T-cell (primary cell): ENCODE results near the gene CXCR4. TPM values are rescaled to one million over a fixed set of nuclear protein-coding genes. Genes with fewer than 3 reads are reported as not detected.
A peak's percentile ranks its signal among the peaks of the same experiment; 100 is the strongest.

ENCODE experiments used
- ATAC-seq, 4 experiments: fragments of 200-7000 bp in 3 of 4; fragments of 150-1000 bp in 1 of 4; cut with Tn5 transposase; replicated peaks in 1 of 4; 1 replicate in 3 of 4; 2 replicates in 1 of 4; pipeline ENCODE4 v1.10.0; 2021; ENCODE audit warnings: moderate library complexity in 3 of 4, mild to moderate bottlenecking in 2 of 4, moderate number of reproducible peaks in 1 of 4
- CTCF ChIA-PET, 2 donors: fragments of 300-600 bp; sonication (Branson Sonifier 250); formaldehyde crosslinking; loops; one replicate each; lab custom pipeline; 2022; ENCODE audit warnings: antibody characterized with exemption in 2 of 2; lab: Charles Lee
- POLR2A ChIA-PET, 2 donors: fragments of 300-600 bp; sonication (Branson Sonifier 250); formaldehyde crosslinking; loops; one replicate each; lab custom pipeline; 2022; ENCODE audit warnings: antibody characterized with exemption in 2 of 2; lab: Charles Lee
- DNase-seq, 35 experiments: peaks; one replicate each; pipeline versions ENCODE4 v3.0.0 to v3.0.0-alpha.2; 2013 to 2023
- H3K27ac ChIP-seq: one replicate; pipeline ENCODE4 v1.5.1; 2013; ENCODE audit warnings: low read length
- H3K27me3 ChIP-seq, 2 experiments: replicated peaks in 1 of 2; 1 replicate in 1 of 2; 2 replicates in 1 of 2; pipeline versions ENCODE4 v1.6.1 to v1.7.0; 2013; ENCODE audit warnings: low read length in 1 of 2, mixed read lengths in 1 of 2; ENCODE audit not compliant: control insufficient read depth in 2 of 2, insufficient read depth in 2 of 2; ENCODE audit errors: extremely low read depth in 1 of 2
- H3K36me3 ChIP-seq, 2 donors: 1 replicate in 1 of 2; 2 replicates in 1 of 2; pipeline versions ENCODE4 v1.6.1 to v1.7.0; 2013; ENCODE audit warnings: low read length in 1 of 2; ENCODE audit not compliant: control insufficient read depth in 2 of 2, insufficient read depth in 1 of 2; ENCODE audit errors: extremely low read depth in 1 of 2
- H3K4me1 ChIP-seq, 2 experiments: 1 replicate in 1 of 2; 2 replicates in 1 of 2; pipeline versions ENCODE4 v1.6.1 to v1.7.0; 2013; ENCODE audit warnings: low read length in 2 of 2, mixed read lengths in 1 of 2; ENCODE audit not compliant: insufficient read depth in 2 of 2, control insufficient read depth in 1 of 2; ENCODE audit errors: extremely low read depth in 1 of 2
- H3K4me3 ChIP-seq, 2 donors: 1 replicate in 1 of 2; 2 replicates in 1 of 2; pipeline versions ENCODE4 v1.5.1 to v1.7.0; 2013; ENCODE audit warnings: mild to moderate bottlenecking in 2 of 2, low read length in 1 of 2, moderate library complexity in 1 of 2; ENCODE audit not compliant: control insufficient read depth in 1 of 2; ENCODE audit errors: extremely low read depth in 1 of 2
- H3K9me3 ChIP-seq: 2 replicates; pipeline ENCODE4 v1.7.0; 2013
- H3K27ac Mint-ChIP-seq, 2 donors: one replicate each; pipeline ENCODE4 v1.8.0; 2020 to 2021; ENCODE audit warnings: mild to moderate bottlenecking in 2 of 2, mixed read lengths in 2 of 2
- H3K27me3 Mint-ChIP-seq, 2 donors: one replicate each; pipeline ENCODE4 v1.8.0; 2021 to 2022; ENCODE audit warnings: mixed read lengths in 2 of 2
- H3K36me3 Mint-ChIP-seq: one replicate; pipeline ENCODE4 v1.8.0; 2021; ENCODE audit warnings: mixed read lengths
- H3K4me1 Mint-ChIP-seq, 3 donors: one replicate each; pipeline ENCODE4 v1.8.0; 2020 to 2022; ENCODE audit warnings: mixed read lengths in 3 of 3, mild to moderate bottlenecking in 1 of 3
- H3K4me3 Mint-ChIP-seq, 3 donors: one replicate each; pipeline ENCODE4 v1.8.0; 2020 to 2022; ENCODE audit warnings: mild to moderate bottlenecking in 3 of 3, mixed read lengths in 3 of 3, moderate library complexity in 3 of 3
- H3K9me3 Mint-ChIP-seq, 3 donors: one replicate each; pipeline ENCODE4 v1.8.0; 2020 to 2022; ENCODE audit warnings: mixed read lengths in 3 of 3
- WGBS: methylation state at CpG from one replicate; pipeline ENCODE4 v1.1.5; 2013; ENCODE audit warnings: missing lambda C conversion rate; ENCODE audit not compliant: insufficient coverage; 5-methylcytosine and 5-hydroxymethylcytosine counted together
- total RNA-seq, 35 experiments: library from RNA in 6 of 35; stranded (reverse) in 6 of 35; fragments of 120-200 nt in 1 of 35; gene quantifications; one replicate each; pipeline versions ENCODE4 v1.2.1 to v1.2.4 and lab custom pipeline; 2013 to 2026

Gene CXCR4
- total RNA-seq, 5 donors from 2014 or later (not counting 1 experiment from before 2014, with no cell fraction given) = 274 to 1,514 (median 326) TPM

DNA sequence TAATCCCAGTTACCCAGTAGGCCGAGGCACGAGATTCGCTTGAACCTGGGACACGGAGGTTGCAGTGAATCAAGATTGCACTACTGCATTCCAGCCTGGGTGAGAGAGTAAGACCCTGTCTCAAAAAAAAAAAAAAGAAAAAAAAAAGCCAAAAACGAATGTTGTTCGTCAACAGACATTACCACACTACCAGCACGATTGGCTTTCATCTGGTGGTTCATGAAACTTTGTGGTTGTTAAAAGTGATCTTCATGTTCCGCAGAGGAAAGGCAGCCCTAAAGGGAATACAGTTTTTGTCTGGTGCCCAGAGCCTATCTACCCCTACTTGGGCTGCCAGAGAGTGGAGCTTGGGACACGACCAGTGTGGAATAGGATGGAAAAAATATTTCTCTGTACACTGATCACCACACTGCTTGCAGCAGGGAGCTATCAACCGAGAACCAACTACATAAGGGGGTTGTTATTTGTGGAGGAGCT lies 13.6 kb upstream of the CXCR4 start:
- Histone ChIP-seq H3K4me3 (peak overlapping the region; percentile 42 to 43), H3K4me1 (peaks cover 74 to 98% of the 10 kb centered on the region in 2 experiments), H3K9me3 (no peaks in the 10 kb centered on the region), H3K27ac (peak overlapping the region; percentile 100), H3K36me3 (no peaks in the 10 kb centered on the region), H3K27me3 (no peaks in the 10 kb centered on the region)
- ATAC-seq (peak; percentile 26 to 41 (median 40)), DNase-seq (peak in 32 of 35 experiments; percentile 34 to 89 (median 59))
- H3K27me3 Mint-ChIP-seq = no peaks in the 10 kb centered on the region
- peak overlapping the region; percentile 96 to 97 for H3K27ac Mint-ChIP-seq
- WGBS = 15% methylated on average over 4 of the region's 10 CpGs
- H3K36me3 Mint-ChIP-seq = no peaks in the 10 kb centered on the region
- ChIA-PET POLR2A (interaction anchor here (0.5 to 6.4 kb wide), 17 partner anchors 10 to 251 kb away, joined by 3 to 94 read pairs (median 4); partner anchors contain the start of gene CXCR4 (in 1 of the 2)), CTCF (interaction anchor here in 1 of 2 donors (0.6 to 1.1 kb wide), 3 partner anchors 13 to 293 kb away, joined by 3 to 10 read pairs (median 3); no protein-coding TSS in a partner anchor)
- H3K4me1 Mint-ChIP-seq = peaks cover 99% of the 10 kb centered on the region in 3 donors
- H3K9me3 Mint-ChIP-seq = peaks cover 0 to 7% (median 0%) of the 10 kb centered on the region in 3 donors
- H3K4me3 Mint-ChIP-seq = peak overlapping the region; percentile 69 to 84 (median 80)

DNA sequence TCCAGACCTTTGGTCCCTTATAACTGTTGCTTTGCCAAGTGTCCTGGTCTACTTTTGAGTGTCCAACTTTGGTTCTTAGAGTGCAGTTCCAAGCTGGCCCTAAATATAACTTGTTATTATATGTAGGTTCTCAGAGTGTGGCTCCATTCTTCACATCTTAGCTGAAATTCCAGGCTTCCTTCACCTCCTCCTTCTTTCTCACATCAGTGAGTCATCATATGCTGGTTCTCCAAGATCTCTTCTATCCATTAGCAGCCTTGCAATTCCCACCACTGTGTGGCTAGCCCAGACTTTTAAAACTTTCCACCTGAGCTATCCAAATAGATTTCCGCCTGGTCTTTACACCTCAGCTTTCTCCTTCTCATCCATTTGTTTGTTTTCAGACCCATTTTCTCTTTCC lies 12.6 kb upstream of the CXCR4 start:
- H3K27ac ChIP-seq = peak overlapping the region; percentile 100
- Mint-ChIP-seq H3K27ac (peak overlapping the region; percentile 96 to 97), H3K4me3 (peak overlapping the region; percentile 22 to 80 (median 69)), H3K36me3 (no peaks in the 10 kb centered on the region), H3K4me1 (peaks cover 98 to 100% (median 99%) of the 10 kb centered on the region in 3 donors), H3K27me3 (no peaks in the 10 kb centered on the region), H3K9me3 (peaks cover 0 to 7% (median 0%) of the 10 kb centered on the region in 3 donors)
- H3K9me3 ChIP-seq = no peaks in the 10 kb centered on the region
- ATAC-seq = no peak
- POLR2A ChIA-PET = interaction anchor here (0.6 to 6.4 kb wide), 11 partner anchors 9 to 252 kb away, joined by 3 to 94 read pairs (median 5); partner anchors contain the start of gene CXCR4 (in 1 of the 2)
- CTCF ChIA-PET = interaction anchor here in 1 of 2 donors (0.7 kb wide), 1 partner anchor 12 kb away, joined by 5 read pairs; no protein-coding TSS in a partner anchor
- no peaks in the 10 kb centered on the region for H3K36me3 ChIP-seq
- no peak overlapping the region for H3K4me3 ChIP-seq
- 100% methylated on average over 1 of the region's 1 CpG for WGBS
- peaks cover 79 to 98% of the 10 kb centered on the region in 2 experiments for H3K4me1 ChIP-seq
- no peak for DNase-seq
- no peaks in the 10 kb centered on the region for H3K27me3 ChIP-seq

DNA sequence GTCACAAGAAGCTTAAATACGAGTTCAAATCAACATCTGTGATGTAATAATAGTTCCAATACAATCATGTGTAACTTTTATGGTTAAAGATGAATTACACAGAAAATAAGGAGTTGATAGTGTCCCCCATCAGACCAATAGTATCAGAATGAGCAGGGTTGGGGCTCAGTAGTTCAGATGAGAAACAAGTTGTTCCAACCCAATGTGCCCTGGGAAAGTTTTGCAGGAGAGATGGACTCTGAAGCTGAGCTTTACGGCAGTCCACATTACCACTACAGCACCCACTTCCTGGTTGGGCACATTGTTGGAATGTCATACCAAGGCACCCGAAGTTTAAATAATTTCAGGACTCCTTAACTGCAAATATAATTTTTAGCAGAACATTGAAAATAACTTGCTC lies 12.1 kb upstream of the CXCR4 start:
- Mint-ChIP-seq H3K27me3 (no peaks in the 10 kb centered on the region), H3K36me3 (no peaks in the 10 kb centered on the region), H3K4me1 (peaks cover 98 to 100% (median 99%) of the 10 kb centered on the region in 3 donors), H3K27ac (peak overlapping the region; percentile 96 to 97), H3K4me3 (peak overlapping the region; percentile 66 to 69 (median 68)), H3K9me3 (peaks cover 0 to 7% (median 0%) of the 10 kb centered on the region in 3 donors)
- ATAC-seq (no peak), DNase-seq (peak in 2 of 35 experiments; percentile 44 to 58)
- WGBS = 63% methylated on average over 2 of the region's 3 CpGs
- H3K4me3 ChIP-seq = no peak overlapping the region
- H3K36me3 ChIP-seq = no peaks in the 10 kb centered on the region
- peak overlapping the region; percentile 100 for H3K27ac ChIP-seq
- H3K27me3 ChIP-seq = no peaks in the 10 kb centered on the region
- no peaks in the 10 kb centered on the region for H3K9me3 ChIP-seq
- ChIA-PET POLR2A (interaction anchor here (1.0 to 6.4 kb wide), 14 partner anchors 10 to 252 kb away, joined by 3 to 94 read pairs (median 6); partner anchors contain the start of gene CXCR4 (in 1 of the 2)), CTCF (interaction anchor here in 1 of 2 donors (0.7 to 1.5 kb wide), 4 partner anchors 11 to 254 kb away, joined by 3 to 11 read pairs (median 4); no protein-coding TSS in a partner anchor)
- peaks cover 78 to 98% of the 10 kb centered on the region in 2 experiments for H3K4me1 ChIP-seq

DNA sequence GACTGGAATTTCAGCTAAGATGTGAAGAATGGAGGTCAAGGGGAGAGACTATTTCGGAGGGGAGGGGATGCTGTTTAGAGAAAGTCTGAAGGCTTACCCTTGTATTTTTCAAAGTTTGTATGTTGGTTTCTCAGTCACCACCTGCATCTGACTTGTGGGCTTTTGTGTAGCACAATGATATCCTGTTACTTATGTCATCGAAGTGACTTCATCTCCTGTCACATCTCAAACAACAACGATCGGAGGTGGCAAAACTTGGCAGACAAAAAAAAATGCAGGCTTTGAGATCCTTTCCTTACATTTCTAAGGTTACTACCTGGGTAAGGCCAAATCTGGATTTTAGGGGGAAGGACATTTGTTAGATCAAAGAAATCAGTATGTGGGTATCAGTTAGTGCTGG lies 11.7 kb upstream of the CXCR4 start:
- peak overlapping the region; percentile 96 to 97 for H3K27ac Mint-ChIP-seq
- no peaks in the 10 kb centered on the region for H3K27me3 ChIP-seq
- peaks cover 78 to 98% of the 10 kb centered on the region in 2 experiments for H3K4me1 ChIP-seq
- WGBS = 0% methylated on average over 1 of the region's 4 CpGs
- H3K27ac ChIP-seq = peak overlapping the region; percentile 100
- no peaks in the 10 kb centered on the region for H3K27me3 Mint-ChIP-seq
- H3K36me3 Mint-ChIP-seq = no peaks in the 10 kb centered on the region
- POLR2A ChIA-PET = interaction anchor here (0.6 to 6.4 kb wide), 17 partner anchors 10 to 254 kb away, joined by 3 to 94 read pairs (median 5); partner anchors contain the start of genes CXCR4 (in 1 of the 2) and DARS1 (in 1 of the 2)
- H3K36me3 ChIP-seq = no peaks in the 10 kb centered on the region
- H3K4me3 ChIP-seq = peak overlapping the region in 1 of 2 donors; percentile 16
- H3K9me3 ChIP-seq = no peaks in the 10 kb centered on the region
- CTCF ChIA-PET = interaction anchor here (0.7 to 1.5 kb wide), 6 partner anchors 11 to 255 kb away, joined by 3 to 11 read pairs (median 4); no protein-coding TSS in a partner anchor
- peaks cover 98 to 100% (median 99%) of the 10 kb centered on the region in 3 donors for H3K4me1 Mint-ChIP-seq
- ATAC-seq = peak; percentile 47 to 51 (median 50)
- H3K9me3 Mint-ChIP-seq = peaks cover 0 to 7% (median 0%) of the 10 kb centered on the region in 3 donors
- H3K4me3 Mint-ChIP-seq = peak overlapping the region; percentile 66 to 69 (median 68)
- DNase-seq = peak in 27 of 35 experiments; percentile 40 to 89 (median 61)

DNA sequence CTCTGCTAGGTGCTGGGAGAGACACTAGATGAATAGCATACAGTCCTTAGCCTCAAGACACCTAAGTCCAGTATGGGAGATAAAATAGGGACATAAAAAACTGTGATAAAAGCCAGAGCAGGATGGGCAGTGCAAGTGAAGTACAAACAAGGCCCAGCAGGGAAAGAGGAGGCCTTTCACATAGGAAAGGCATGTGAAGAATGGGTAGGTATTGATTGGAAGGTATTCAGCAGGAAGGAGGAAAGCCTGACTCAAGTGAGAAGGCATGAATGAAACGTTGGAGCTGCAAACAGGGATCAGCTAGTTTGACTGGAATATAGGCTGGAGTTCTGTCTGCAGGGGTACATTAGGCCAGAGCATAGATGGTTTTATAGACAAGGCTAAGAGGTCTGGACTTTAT lies 11.0 kb upstream of the CXCR4 start:
- DNase-seq (no peak), ATAC-seq (no peak)
- Histone ChIP-seq H3K36me3 (no peaks in the 10 kb centered on the region), H3K4me3 (no peak overlapping the region), H3K9me3 (no peaks in the 10 kb centered on the region), H3K4me1 (peaks cover 82 to 98% of the 10 kb centered on the region in 2 experiments), H3K27ac (peak overlapping the region; percentile 100), H3K27me3 (no peaks in the 10 kb centered on the region)
- peak overlapping the region; percentile 96 to 97 for H3K27ac Mint-ChIP-seq
- no peaks in the 10 kb centered on the region for H3K36me3 Mint-ChIP-seq
- ChIA-PET CTCF (interaction anchor here (0.7 to 1.5 kb wide), 5 partner anchors 10 to 215 kb away, joined by 3 to 11 read pairs (median 4); no protein-coding TSS in a partner anchor), POLR2A (interaction anchor here (0.6 to 6.4 kb wide), 16 partner anchors 9 to 1458 kb away, joined by 3 to 94 read pairs (median 5); partner anchors contain the start of genes CXCR4 (in 1 of the 2) and DARS1 (in 1 of the 2))
- H3K9me3 Mint-ChIP-seq = peaks cover 0 to 5% (median 0%) of the 10 kb centered on the region in 3 donors
- no peaks in the 10 kb centered on the region for H3K27me3 Mint-ChIP-seq
- peak overlapping the region; percentile 66 to 69 (median 68) for H3K4me3 Mint-ChIP-seq
- WGBS = 71% methylated on average over 1 of the region's 1 CpG
- H3K4me1 Mint-ChIP-seq = peaks cover 98 to 100% (median 99%) of the 10 kb centered on the region in 3 donors

- WGBS = 83% methylated on average over 2 of the region's 2 CpGs
- CTCF ChIA-PET = interaction anchor here in 1 of 2 donors (1.3 to 1.5 kb wide), 2 partner anchors 10 to 153 kb away, joined by 5 to 11 read pairs; no protein-coding TSS in a partner anchor
- no peak for ATAC-seq
- no peaks in the 10 kb centered on the region for H3K36me3 Mint-ChIP-seq
- Histone ChIP-seq H3K27me3 (no peaks in the 10 kb centered on the region), H3K9me3 (no peaks in the 10 kb centered on the region), H3K36me3 (no peaks in the 10 kb centered on the region), H3K27ac (peak overlapping the region; percentile 100), H3K4me3 (no peak overlapping the region), H3K4me1 (peaks cover 80 to 98% of the 10 kb centered on the region in 2 experiments)
- H3K27me3 Mint-ChIP-seq = no peaks in the 10 kb centered on the region
- peaks cover 0 to 3% (median 0%) of the 10 kb centered on the region in 3 donors for H3K9me3 Mint-ChIP-seq
- no peak for DNase-seq
- H3K27ac Mint-ChIP-seq = peak overlapping the region; percentile 96 to 97
- peak overlapping the region; percentile 66 to 69 (median 68) for H3K4me3 Mint-ChIP-seq
- POLR2A ChIA-PET = interaction anchor here (0.8 to 6.4 kb wide), 6 partner anchors 8 to 199 kb away, joined by 3 to 94 read pairs (median 8); partner anchors contain the start of gene CXCR4 (in 1 of the 2)
- peaks cover 98 to 100% (median 99%) of the 10 kb centered on the region in 3 donors for H3K4me1 Mint-ChIP-seq
Measured at GRCh38 chr2:136128366-136128765, 10.4 kb upstream of the CXCR4 start.
